Endothelial cell of umbilical vein (primary cell): Measurements from ENCODE around the gene SAMD10. TPM values are rescaled to one million over a fixed set of nuclear protein-coding genes. Genes with fewer than 3 reads are reported as not detected.

ENCODE experiments used
- BruUV-seq: library from RNA; stranded (reverse); fragments of 400-500 nt; replicated peaks from 2 replicates; lab custom pipeline; 2021; lab: Mats Ljungman, UMichigan
- CTCF ChIA-PET: fragments of 300-600, 350-600 bp; sonication (Branson Sonifier 250); formaldehyde crosslinking; loops from one replicate; lab custom pipeline; 2021; ENCODE audit warnings: antibody characterized with exemption, inconsistent platforms; lab: Charles Lee
- POLR2A ChIA-PET: fragments of 300-600, 350-600 bp; sonication (Branson Sonifier 250); formaldehyde crosslinking; loops from one replicate; lab custom pipeline; 2021; ENCODE audit warnings: antibody characterized with exemption, inconsistent platforms; lab: Charles Lee
- DNase-seq: peaks from one replicate; pipeline ENCODE4 v3.0.0-alpha.2; 2011; ENCODE audit warnings: low read depth, low spot score
- FAIRE-seq: peaks from 2 replicates; lab custom pipeline; 2011; peaks lifted over from hg19 to GRCh38; lab: Jason Lieb, UNC
- H2AFZ ChIP-seq: 2 replicates; pipeline ENCODE4 v1.6.0; 2012; ENCODE audit warnings: low read depth, low read length, control low read depth, inconsistent platforms
- H3K27ac ChIP-seq: 2 replicates; pipeline ENCODE4 v1.5.1; 2011; ENCODE audit warnings: low read depth, mild to moderate bottlenecking, control low read depth, low read length, moderate library complexity; ENCODE audit not compliant: insufficient read depth
- H3K27me3 ChIP-seq, 2 experiments: 2 replicates each; pipeline versions ENCODE4 v1.6.0 to v1.6.1; 2011; ENCODE audit warnings: low read length in 2 of 2, mixed read lengths in 1 of 2; ENCODE audit not compliant: control insufficient read depth in 2 of 2, insufficient read depth in 2 of 2
- H3K36me3 ChIP-seq, 2 experiments: 2 replicates in 1 of 2; 3 replicates in 1 of 2; pipeline ENCODE4 v1.5.1; 2011; ENCODE audit warnings: low read length in 2 of 2, mild to moderate bottlenecking in 1 of 2, moderate library complexity in 1 of 2; ENCODE audit not compliant: control insufficient read depth in 2 of 2, insufficient read depth in 2 of 2; ENCODE audit errors: extremely low read depth in 1 of 2
- H3K4me1 ChIP-seq: 3 replicates; pipeline ENCODE4 v1.5.1; 2011; ENCODE audit warnings: mild to moderate bottlenecking, low read length; ENCODE audit not compliant: control insufficient read depth, insufficient read depth; ENCODE audit errors: extremely low read depth
- H3K4me2 ChIP-seq: 2 replicates; pipeline ENCODE4 v1.6.1; 2011; ENCODE audit warnings: low read length, control low read depth, mixed read lengths; ENCODE audit not compliant: insufficient read depth
- H3K4me3 ChIP-seq, 3 experiments: fragments of 200-600 bp in 1 of 3; sonication (generic), shearing (Covaris generic) in 1 of 3; replicated peaks in 1 of 3; 2 replicates each; pipeline ENCODE4 v1.5.1; 2011 to 2016; ENCODE audit warnings: control low read depth in 3 of 3, low read length in 3 of 3, mild to moderate bottlenecking in 2 of 3, inconsistent platforms in 1 of 3, low read depth in 1 of 3, moderate library complexity in 1 of 3; ENCODE audit not compliant: insufficient read depth in 1 of 3
- H3K79me2 ChIP-seq: 2 replicates; pipeline ENCODE4 v1.6.0; 2012; ENCODE audit warnings: low read length, inconsistent platforms; ENCODE audit not compliant: control insufficient read depth, insufficient read depth
- H3K9ac ChIP-seq: replicated peaks from 2 replicates; pipeline ENCODE3; 2011; ENCODE audit warnings: low read length, control low read depth; ENCODE audit not compliant: insufficient read depth; ENCODE audit errors: extremely low read depth
- H3K9me1 ChIP-seq: replicated peaks from 3 replicates; pipeline ENCODE4 v1.6.0; 2011; ENCODE audit warnings: mild to moderate bottlenecking, low read length; ENCODE audit not compliant: control insufficient read depth, insufficient read depth; ENCODE audit errors: extremely low read depth
- H3K9me3 ChIP-seq: replicated peaks from 2 replicates; pipeline ENCODE4 v1.5.1; 2012; ENCODE audit warnings: low read length, inconsistent platforms; ENCODE audit not compliant: control insufficient read depth, insufficient read depth
- H4K20me1 ChIP-seq: replicated peaks from 2 replicates; pipeline ENCODE3; 2011; ENCODE audit warnings: mild to moderate bottlenecking, low read length; ENCODE audit not compliant: control insufficient read depth, insufficient read depth; ENCODE audit errors: extremely low read depth
- CTCF ChIP-seq, 2 donors: IDR thresholded peaks; 1 replicate in 1 of 2; 2 replicates in 1 of 2; pipeline ENCODE4 v1.5.1; 2011; ENCODE audit warnings: low read length in 2 of 2, mild to moderate bottlenecking in 2 of 2, moderate library complexity in 2 of 2, control low read depth in 1 of 2, inconsistent platforms in 1 of 2, low read depth in 1 of 2; ENCODE audit not compliant: insufficient read depth in 1 of 2; ENCODE audit errors: extremely low read depth in 1 of 2
- EZH2 ChIP-seq: IDR thresholded peaks from 2 replicates; pipeline ENCODE4 v1.6.1; 2012; ENCODE audit warnings: borderline replicate concordance, low read depth, mild to moderate bottlenecking, moderate library complexity, low read length, inconsistent platforms; ENCODE audit not compliant: severe bottlenecking
- FOS ChIP-seq: IDR thresholded peaks from 2 replicates; pipeline ENCODE4 v1.6.1; 2011; ENCODE audit warnings: mild to moderate bottlenecking, low read length, moderate library complexity, borderline replicate concordance; ENCODE audit not compliant: insufficient read depth
- GATA2 ChIP-seq: IDR thresholded peaks from 2 replicates; pipeline ENCODE4 v1.7.0; 2011; ENCODE audit warnings: low read depth, mild to moderate bottlenecking, moderate library complexity, mixed read lengths, low read length; ENCODE audit not compliant: insufficient read length, insufficient read depth
- JUN ChIP-seq: IDR thresholded peaks from 2 replicates; pipeline ENCODE4 v1.6.1; 2011; ENCODE audit warnings: borderline replicate concordance, low read depth; ENCODE audit not compliant: insufficient read length, insufficient read depth
- MAX ChIP-seq: IDR thresholded peaks from 2 replicates; pipeline ENCODE4 v1.6.1; 2011; ENCODE audit not compliant: insufficient read depth, insufficient read length
- MYC ChIP-seq: IDR thresholded peaks from one replicate; pipeline ENCODE4 v1.6.1; 2011; ENCODE audit warnings: mild to moderate bottlenecking, low read depth, low read length
- POLR2A ChIP-seq: IDR thresholded peaks from 2 replicates; pipeline ENCODE4 v1.6.1; 2012; ENCODE audit warnings: low read depth, mild to moderate bottlenecking, control low read depth, low read length
- POLR2AphosphoS5 ChIP-seq: IDR thresholded peaks from 2 replicates; pipeline ENCODE4 v1.6.1; 2012; ENCODE audit warnings: low read depth, mild to moderate bottlenecking, control low read depth, low read length, moderate library complexity; ENCODE audit not compliant: insufficient read depth
- dilution Hi-C: fragments of 300-500 bp; cut with MboI; formaldehyde crosslinking; loops from one replicate; pipeline ENCODE4 v1.15.0; 2019; ENCODE audit warnings: low sequenced_read_pairs; ENCODE audit not compliant: extremely low pct_ligation_motif_present
- intact Hi-C: fragments of 100-400 bp; cut with micrococcal nuclease; formaldehyde crosslinking; loops from one replicate; pipeline ENCODE4 v1.10.0; 2022
- polyA plus RNA-seq, 4 experiments: library from polyadenylated mRNA; depleted of rRNA in 3 of 4; stranded (reverse) in 3 of 4; unstranded in 1 of 4; fragments of >200 nt; gene quantifications; 2 replicates each; pipeline versions ENCODE4 v1.2.1 to v1.2.3, GENCODE V29; 2011 to 2012; ENCODE audit warnings: missing spikeins in 1 of 4
- total RNA-seq: library from RNA; stranded (reverse); gene quantifications from 2 replicates; pipeline ENCODE4 v1.2.3, GENCODE V29; 2021

The SAMD10 gene
- total and polyA plus RNA-seq, 2 donors (not counting 3 experiments of a cell fraction or from before 2014, with no cell fraction given), result 4.7 to 5.3 TPM

- H3K9me3 ChIP-seq, result no peaks in the 10 kb centered on the region
- no peaks in the 10 kb centered on the region for H3K27me3 ChIP-seq
- peaks cover 2% of the 10 kb centered on the region for H3K4me1 ChIP-seq
- no peak overlapping the region for H3K9ac ChIP-seq
- CTCF ChIA-PET, result no interaction called here
- H4K20me1 ChIP-seq, result no peaks in the 10 kb centered on the region
- H3K4me3 ChIP-seq, result no peak overlapping the region
- intact Hi-C loops (no loop called here), dilution Hi-C loops (no loop called here)
- H3K79me2 ChIP-seq, result no peaks in the 10 kb centered on the region
- H2AFZ ChIP-seq, result no peak overlapping the region
- POLR2A ChIA-PET, result no interaction called here
- no TSS peak for BruUV-seq
- no peak overlapping the region for H3K27ac ChIP-seq
- peaks cover 12 to 54% of the 10 kb centered on the region in 2 experiments for H3K36me3 ChIP-seq
- H3K4me2 ChIP-seq, result no peak overlapping the region
- H3K9me1 ChIP-seq, result no peaks in the 10 kb centered on the region
- TF ChIP-seq MAX (no peak), POLR2AphosphoS5 (no peak), EZH2 (no peak), POLR2A (no peak), MYC (no peak), JUN (no peak), FOS (no peak), CTCF (IDR thresholded peaks at IDR 0.05; ENCODE audit: extremely low read depth in 1 of 2, insufficient read depth in 1 of 2, low read depth in 1 of 2, low read length in 2 of 2) (no peak), GATA2 (no peak)
- FAIRE-seq (no peak), DNase-seq (no peak)
Measured at GRCh38 chr20:64006490-64006889, 27.0 kb upstream of the SAMD10 start.
